Embryonic facial prominence (tissue), 1 donor: Measurements from ENCODE around the gene PANK4.
"Not testable (repeated sequence)": the region's sequence is repeated elsewhere in the genome, so short reads cannot be mapped to it uniquely, and the experiment has no call there.

ENCODE experiments used
- DNase-seq: peaks from one replicate; pipeline ENCODE4 v3.0.0-alpha.2; 2016; ENCODE audit errors: extremely low spot score

PANK4 gene

DNA sequence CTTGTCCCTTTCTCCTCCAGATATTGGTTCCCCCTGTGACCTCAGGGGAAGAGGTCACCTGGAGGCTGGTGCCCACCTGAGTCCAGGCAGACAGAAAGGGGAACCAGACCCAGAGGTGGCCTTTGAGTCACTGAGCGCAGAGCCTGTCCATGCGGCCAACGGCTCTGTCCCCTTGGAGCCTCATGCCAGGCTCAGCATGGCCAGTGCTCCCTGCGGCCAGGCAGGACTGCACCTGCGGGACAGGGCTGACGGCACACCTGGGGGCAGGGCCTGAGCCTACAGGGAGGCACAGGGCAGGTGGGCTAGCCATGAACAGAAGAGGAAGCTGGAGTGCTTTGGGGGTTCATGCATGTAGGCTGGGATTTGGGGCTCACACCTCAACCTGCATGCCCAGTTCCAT, 32.5 kb upstream of the PANK4 start:
- no peak for DNase-seq

DNA sequence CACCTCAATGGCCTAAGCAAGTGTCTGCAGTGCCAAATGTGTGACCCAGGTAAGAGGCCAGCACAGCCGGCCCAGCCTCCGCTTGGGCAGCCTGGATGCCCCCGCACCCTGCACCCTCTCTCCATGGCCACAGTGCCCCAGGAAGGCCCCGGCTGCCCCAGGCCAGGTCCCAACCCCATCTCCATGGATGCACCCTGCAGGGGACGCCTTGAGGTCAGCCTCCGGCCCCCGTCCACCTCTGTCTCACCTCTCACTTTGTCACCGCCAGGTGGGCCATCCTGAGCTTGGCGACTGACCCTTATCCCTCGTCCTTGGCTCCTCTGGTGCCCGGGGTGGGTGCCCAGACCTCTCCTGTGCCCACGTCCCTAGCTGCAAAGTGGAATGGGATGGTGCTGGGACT, 32.0 kb upstream of the PANK4 start:
- DNase-seq, result no peak

GRCh38 chr1:2557482-2558400, 31.3 kb upstream of the PANK4 start:
- no peak for DNase-seq

DNA sequence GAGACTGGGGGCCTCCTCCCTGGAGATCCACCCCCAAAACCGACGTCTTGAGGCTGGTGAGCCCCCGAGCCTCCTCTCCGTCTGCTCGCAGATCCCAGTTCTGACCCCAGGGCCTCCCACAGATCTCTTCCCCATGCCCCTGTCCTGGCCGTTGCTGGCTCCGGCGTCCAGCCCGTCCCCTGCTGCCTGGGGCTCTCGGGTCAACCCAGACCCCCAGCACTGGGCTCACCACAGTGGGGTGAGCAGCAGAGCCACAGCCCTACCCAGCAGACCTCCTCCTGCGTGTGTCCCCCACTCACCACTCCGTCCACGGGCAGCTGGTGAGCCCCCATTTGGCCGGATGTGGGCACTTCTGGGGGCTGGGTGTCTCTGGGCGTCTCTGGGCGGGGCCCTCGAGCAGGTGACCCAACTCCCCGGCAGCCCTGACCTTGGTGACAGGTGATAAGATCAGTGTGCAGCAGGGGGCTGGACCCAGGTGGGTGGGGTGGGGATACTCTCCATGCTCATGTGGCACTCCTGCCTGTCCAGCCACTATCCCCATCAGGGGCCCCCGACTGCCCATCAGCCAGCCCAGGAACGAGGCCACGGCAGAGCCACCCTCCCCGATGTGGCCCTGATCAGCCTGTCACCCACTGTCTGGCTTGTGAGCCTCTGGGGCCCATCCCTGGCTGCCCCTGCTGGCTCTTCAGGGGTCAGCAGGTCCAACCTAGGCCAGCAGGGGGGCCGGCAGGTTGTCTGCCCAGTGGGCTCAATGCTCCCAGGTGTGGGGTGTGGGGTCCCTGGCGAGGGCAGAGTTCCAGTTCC, 30.5 kb upstream of the PANK4 start:
- DNase-seq, result no peak

GRCh38 chr1:2556277-2556677, 29.9 kb upstream of the PANK4 start, which contains the start of gene TNFRSF14:
TSS of gene TNFRSF14 (plus strand) at chr1:2556371. CDS start at chr1:2556665, 294 bp downstream.
- DNase-seq, result no peak

- DNase-seq, result no peak
Measured at GRCh38 chr1:2555634-2556276, 29.4 kb upstream of the PANK4 start.

DNA sequence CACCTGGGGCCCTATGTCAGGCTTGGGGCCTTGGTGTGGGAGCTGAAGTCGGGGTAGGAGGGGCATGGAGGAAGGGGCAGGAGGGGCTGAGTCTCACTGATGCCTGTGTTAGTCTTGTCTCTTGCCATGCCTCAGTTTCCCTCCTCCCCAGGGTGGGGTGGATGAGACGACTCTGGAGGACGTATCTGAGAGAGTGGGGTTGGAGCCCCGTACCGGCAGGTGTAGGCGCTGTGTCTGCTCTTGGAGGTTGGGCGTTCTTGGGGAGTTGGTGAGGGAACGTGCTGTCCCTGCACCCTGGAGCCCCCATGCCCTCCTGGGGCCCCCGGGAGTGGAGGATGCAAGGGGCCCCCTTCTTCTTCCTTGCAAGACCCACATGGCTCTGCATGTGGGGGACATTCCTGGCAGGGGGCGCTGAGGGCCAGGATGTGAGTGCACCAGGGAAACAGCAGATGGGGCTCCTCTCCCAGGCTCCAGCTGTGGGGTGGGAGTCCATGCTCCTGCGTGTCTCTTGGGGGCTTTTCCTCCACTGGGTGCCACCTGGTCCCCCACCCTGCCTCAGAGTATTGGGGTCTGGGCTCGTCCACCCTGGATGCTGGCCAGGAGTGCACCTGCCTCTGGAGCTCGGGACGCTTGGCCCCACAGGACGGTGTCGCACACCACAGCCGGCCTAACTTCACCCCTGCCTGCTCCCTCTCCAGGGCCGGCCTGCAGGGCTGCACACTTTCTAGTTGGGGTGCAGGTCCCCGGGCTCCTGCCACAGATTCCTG, 28.4 kb upstream of the PANK4 start:
- no peak for DNase-seq

DNA sequence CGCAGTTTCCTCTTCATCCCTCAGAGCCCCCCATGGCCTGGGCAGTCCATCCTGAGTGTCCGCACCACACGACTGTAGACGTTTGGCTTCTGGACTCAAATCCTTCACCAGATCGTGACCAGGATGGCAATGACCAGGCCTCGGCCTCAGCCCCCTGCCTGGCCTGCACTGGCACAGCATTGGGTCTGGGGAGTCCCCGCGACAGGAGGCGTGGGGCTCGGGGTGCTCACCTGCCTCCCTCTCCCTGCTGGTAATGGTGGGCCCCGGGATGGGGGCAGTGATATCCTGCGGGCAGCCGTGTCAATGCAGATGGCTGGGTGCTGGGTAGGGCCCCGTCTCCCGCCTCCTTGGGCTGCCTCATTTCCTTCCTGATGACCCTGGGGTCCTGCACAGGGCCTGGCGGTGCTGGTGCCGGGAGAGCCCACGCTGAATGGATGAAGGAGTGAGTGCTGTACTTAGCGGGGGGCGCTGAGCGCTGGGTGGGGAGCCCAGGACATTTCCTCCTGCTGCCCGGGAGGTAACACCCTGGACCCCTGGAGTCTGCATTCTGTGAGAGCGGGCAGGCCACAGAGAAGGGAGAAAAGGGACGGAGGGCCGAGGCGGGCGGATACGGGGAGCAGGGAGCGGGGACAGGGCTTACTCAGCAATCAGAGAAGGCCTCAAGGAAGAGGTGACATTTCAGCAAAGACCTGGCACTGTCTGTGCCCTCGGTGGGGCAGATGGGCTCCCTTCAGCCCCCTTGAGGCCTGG, 27.6 kb upstream of the PANK4 start:
- DNase-seq, result no peak

DNA sequence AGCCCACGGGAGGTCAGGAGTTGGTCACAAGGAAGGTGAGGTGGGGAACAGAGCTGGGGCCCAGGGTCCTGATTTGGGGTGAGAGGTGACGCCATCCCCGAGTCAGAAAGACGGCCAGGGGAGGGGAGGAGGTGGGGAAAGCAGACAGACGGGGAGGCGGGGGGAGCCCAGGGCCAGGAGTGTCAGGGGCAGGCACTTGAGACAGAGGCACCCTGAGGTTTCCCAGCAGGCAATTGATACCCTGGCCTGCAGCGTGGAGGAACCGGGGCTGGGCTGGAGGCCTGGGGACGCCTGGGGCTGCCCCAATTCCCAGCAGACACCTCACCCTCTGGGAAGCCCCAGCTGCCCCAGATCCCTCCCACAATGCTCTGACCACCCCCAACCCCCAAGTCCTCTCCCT, 26.7 kb upstream of the PANK4 start:
- DNase-seq, result not testable (repeated sequence)

DNA sequence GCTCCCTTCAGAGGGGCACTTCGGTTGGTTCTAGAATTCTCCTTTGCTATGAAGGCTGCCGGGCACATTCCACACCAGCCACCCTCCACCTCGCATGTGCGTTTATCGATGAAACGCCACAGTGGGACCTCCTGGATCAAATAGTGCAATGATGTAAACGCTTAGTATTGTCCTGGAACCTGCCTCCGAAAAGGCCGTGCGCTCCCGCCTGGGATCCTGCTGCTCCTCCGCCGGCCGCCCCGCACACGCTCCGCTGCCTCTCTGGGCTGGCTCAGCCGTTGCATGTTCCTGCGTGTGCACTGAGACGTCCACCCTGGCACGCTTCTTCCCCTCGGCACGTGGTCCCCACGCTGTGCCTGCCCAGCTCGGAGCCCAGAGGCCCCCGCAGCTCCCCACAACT, 25.8 kb upstream of the PANK4 start:
- no peak for DNase-seq

DNA sequence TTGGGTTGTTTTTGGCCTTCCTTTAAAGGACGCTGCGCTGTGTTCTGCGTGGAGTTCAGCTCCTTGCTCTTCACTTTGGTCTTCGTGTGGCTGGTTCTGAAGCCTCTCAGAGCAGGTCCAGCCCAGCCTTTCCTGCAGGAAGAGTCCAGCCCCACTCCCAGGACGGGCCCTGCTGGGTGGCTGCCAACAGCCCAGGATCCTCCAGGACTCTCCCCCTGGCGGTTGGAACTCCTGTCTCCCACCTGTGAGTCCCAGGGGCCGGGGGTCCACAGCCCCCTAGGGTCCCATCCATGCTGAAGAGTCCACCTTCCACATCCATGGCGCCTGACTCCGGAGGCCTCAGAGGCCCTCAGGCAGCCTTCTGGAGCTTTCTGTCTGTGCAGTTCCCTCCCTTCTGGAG, 25.1 kb upstream of the PANK4 start:
- DNase-seq, result not testable (repeated sequence)

DNA sequence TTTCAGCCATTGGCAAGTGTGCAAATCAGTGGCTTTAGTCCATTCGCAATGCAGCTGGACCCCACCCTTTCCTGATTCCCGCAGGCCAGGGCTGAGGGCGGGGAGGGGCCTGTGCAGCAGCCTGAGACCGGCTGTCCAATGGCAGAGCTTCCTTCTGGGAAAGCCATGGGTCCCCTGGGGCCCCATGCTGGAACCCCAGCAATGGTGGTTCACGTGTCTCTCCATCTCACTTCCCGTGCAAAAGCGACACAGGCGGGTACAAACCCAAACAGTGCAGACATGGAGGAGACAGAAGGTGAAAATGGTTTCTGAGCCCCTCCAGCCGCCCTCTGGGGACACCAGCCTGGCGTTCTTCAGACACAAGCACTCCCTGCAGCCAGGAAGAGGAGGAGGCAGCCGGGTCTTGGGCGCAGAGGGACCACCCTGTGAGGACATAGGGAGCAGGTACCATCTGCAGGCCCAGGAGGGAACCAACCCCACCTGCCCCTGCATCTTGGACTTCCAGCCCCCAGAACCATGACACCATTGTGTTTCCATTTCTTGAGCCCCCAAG, 24.0 kb upstream of the PANK4 start:
- DNase-seq, result not testable (repeated sequence)

- DNase-seq, result not testable (repeated sequence)
Measured at GRCh38 chr1:2549367-2550029, 23.1 kb upstream of the PANK4 start.

DNA sequence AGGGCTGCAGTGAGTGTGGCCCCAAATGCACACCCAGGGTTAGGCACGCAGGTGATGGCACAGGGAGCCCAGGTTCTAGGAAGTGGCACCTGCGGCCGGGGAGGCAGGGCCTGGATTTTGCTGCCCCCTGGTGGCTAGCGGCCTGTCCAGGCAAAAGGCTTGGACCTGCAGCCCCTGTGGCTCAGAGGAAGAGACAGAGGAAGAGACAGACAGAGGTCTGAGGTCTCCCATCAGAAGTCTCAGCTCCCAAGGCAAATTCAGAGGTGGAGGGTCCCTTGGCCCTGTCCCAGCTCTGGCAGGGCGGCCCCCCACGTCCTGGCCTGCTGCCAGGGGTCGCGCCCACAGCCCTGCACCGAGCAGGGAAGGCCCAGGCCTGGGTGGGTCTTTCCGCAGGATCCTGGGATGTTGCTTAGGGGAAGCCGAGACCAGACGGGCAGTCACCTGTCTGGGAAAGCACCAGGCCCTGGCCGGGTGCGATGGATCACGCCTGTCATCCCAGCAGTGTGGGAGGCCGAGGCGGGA, 21.7 kb upstream of the PANK4 start:
- DNase-seq, result no peak

GRCh38 chr1:2547210-2548067, 21.0 kb upstream of the PANK4 start:
- DNase-seq, result no peak

- DNase-seq, result no peak
Measured at GRCh38 chr1:2546515-2547209, 20.3 kb upstream of the PANK4 start.

DNA sequence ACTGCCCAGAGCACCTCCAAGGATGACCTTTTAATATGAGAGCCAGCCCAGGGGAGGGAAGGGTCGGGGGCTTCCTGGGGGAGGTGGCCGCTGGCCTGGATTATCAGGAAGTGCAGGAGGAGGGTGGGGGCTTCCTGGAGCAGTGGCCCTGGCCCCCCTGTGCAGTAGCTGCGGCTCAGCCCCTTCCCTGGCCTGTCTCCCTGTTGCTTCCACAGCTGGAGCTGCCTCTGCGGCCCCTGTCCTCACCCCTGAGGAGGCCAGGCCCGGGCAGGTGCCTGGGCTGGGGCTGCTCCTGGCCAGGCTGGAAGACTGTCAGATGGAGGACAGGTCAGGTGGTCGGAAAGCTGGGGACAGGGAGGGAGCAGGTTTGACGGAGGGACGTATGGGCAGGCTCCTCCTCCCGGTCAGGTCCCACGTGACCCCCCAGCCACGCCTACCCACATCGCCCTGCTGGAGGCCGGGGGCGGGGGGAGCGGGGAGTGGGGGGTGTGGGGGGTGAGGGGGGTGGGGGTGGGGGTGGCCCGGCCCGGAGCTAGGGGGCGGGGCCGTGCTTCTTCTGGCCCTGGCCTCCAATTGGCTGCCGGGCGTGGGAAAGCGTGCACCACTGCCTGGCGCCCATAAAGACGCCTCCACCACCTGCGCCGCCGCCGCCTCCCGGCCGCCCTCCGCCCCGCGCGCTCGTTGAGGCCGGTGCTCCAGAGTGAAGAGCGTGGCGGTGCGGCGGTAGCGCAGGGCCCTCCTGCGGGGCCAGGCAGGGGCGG, 19.5 kb upstream of the PANK4 start:
- no peak for DNase-seq
